Liver (tissue), 9 donors: ENCODE measurements around the gene CFAP65. TPM values are rescaled to one million over a fixed set of nuclear protein-coding genes. Genes with fewer than 3 reads are reported as not detected.

ENCODE experiments used
- DNase-seq: peaks from one replicate; pipeline ENCODE4 v3.0.0-alpha.2; 2017; ENCODE audit warnings: low spot score
- H3K27ac ChIP-seq, 2 donors: one replicate each; pipeline ENCODE4 v1.7.0; 2013; ENCODE audit warnings: inconsistent platforms in 2 of 2, low read length in 2 of 2, control low read depth in 1 of 2, low read depth in 1 of 2, mild to moderate bottlenecking in 1 of 2
- H3K27me3 ChIP-seq, 4 donors: one replicate each; pipeline versions ENCODE4 v1.6.1 to v1.7.0; 2013; ENCODE audit warnings: low read length in 3 of 4, inconsistent platforms in 1 of 4, mild to moderate bottlenecking in 1 of 4, moderate library complexity in 1 of 4; ENCODE audit not compliant: control insufficient read depth in 4 of 4, insufficient read depth in 4 of 4
- H3K36me3 ChIP-seq, 4 donors: one replicate each; pipeline versions ENCODE4 v1.6.1 to v1.7.0; 2013; ENCODE audit warnings: low read length in 3 of 4, mild to moderate bottlenecking in 3 of 4, low read depth in 1 of 4, moderate library complexity in 1 of 4; ENCODE audit not compliant: control insufficient read depth in 4 of 4, insufficient read depth in 3 of 4
- H3K4me1 ChIP-seq, 4 donors: one replicate each; pipeline versions ENCODE4 v1.6.1 to v1.7.0; 2013; ENCODE audit warnings: low read length in 3 of 4, mild to moderate bottlenecking in 3 of 4, moderate library complexity in 1 of 4; ENCODE audit not compliant: control insufficient read depth in 4 of 4, insufficient read depth in 4 of 4
- H3K4me3 ChIP-seq, 3 donors: one replicate each; pipeline versions ENCODE4 v1.6.1 to v1.7.0; 2013; ENCODE audit warnings: low read length in 3 of 3, control low read depth in 1 of 3, low read depth in 1 of 3, mild to moderate bottlenecking in 1 of 3
- H3K9ac ChIP-seq, 2 donors: one replicate each; pipeline ENCODE4 v1.7.0; 2013; ENCODE audit warnings: low read length in 2 of 2, mild to moderate bottlenecking in 2 of 2, moderate library complexity in 2 of 2, control low read depth in 1 of 2, low read depth in 1 of 2
- H3K9me3 ChIP-seq, 4 donors: one replicate each; pipeline versions ENCODE4 v1.6.1 to v1.7.0; 2013; ENCODE audit warnings: low read length in 3 of 4; ENCODE audit not compliant: control insufficient read depth in 4 of 4
- EGR1 ChIP-seq, 2 donors: IDR thresholded peaks; 2 replicates each; pipeline ENCODE4 v1.6.1; 2016 to 2018; ENCODE audit warnings: antibody characterized with exemption in 2 of 2, low read depth in 2 of 2
- FOXA1 ChIP-seq: IDR thresholded peaks from 2 replicates; pipeline ENCODE4 v1.6.1; 2016; ENCODE audit warnings: antibody characterized with exemption
- FOXA2 ChIP-seq: IDR thresholded peaks from 2 replicates; pipeline ENCODE4 v1.6.1; 2016; ENCODE audit warnings: antibody characterized with exemption
- GABPA ChIP-seq, 2 donors: IDR thresholded peaks in 1 of 2; conservative IDR thresholded peaks in 1 of 2; 2 replicates each; pipeline ENCODE4 v1.6.1; 2016; ENCODE audit warnings: antibody characterized with exemption in 2 of 2, mild to moderate bottlenecking in 1 of 2, moderate library complexity in 1 of 2
- HNF4A ChIP-seq, 2 donors: conservative IDR thresholded peaks; 2 replicates each; pipeline ENCODE4 v1.6.1; 2016; ENCODE audit warnings: antibody characterized with exemption in 2 of 2, mild to moderate bottlenecking in 2 of 2
- HNF4G ChIP-seq: IDR thresholded peaks from 2 replicates; pipeline ENCODE4 v1.6.1; 2016; ENCODE audit warnings: antibody characterized with exemption
- JUND ChIP-seq, 2 donors: IDR thresholded peaks; 2 replicates each; pipeline ENCODE4 v1.6.1; 2016; ENCODE audit warnings: antibody characterized with exemption in 2 of 2
- NR2F2 ChIP-seq: IDR thresholded peaks from 2 replicates; pipeline ENCODE4 v1.6.1; 2016; ENCODE audit warnings: antibody characterized with exemption
- RAD21 ChIP-seq, 2 donors: IDR thresholded peaks; 2 replicates each; pipeline ENCODE4 v1.6.1; 2016; ENCODE audit warnings: antibody characterized with exemption in 2 of 2, mild to moderate bottlenecking in 2 of 2
- SP1 ChIP-seq: IDR thresholded peaks from 2 replicates; pipeline ENCODE4 v1.6.1; 2018; ENCODE audit warnings: antibody characterized with exemption, mild to moderate bottlenecking
- TAF1 ChIP-seq: conservative IDR thresholded peaks from 2 replicates; pipeline ENCODE4 v1.6.1; 2016; ENCODE audit warnings: antibody characterized with exemption, mild to moderate bottlenecking
- YY1 ChIP-seq: IDR thresholded peaks from 2 replicates; pipeline ENCODE4 v1.6.1; 2016; ENCODE audit warnings: antibody characterized with exemption, mild to moderate bottlenecking
- WGBS: extraction: QIAGEN DNeasy Blood & Tissue Kit; methylation state at CpG from one replicate; pipeline ENCODE4 v1.1.7; 2013; 5-methylcytosine and 5-hydroxymethylcytosine counted together
- polyA plus RNA-seq, 2 donors: library from polyadenylated mRNA; stranded (reverse) in 1 of 2; unstranded in 1 of 2; fragments of 200-250 nt in 1 of 2; fragments of >200 nt in 1 of 2; fragmentation: Nextera tagmentation in 1 of 2; extraction: Ambion mirVana in 1 of 2; gene quantifications; one replicate each; pipeline versions ENCODE4 v1.2.1 to v1.2.3, GENCODE V29; 2013 to 2015
- total RNA-seq, 2 donors: library from RNA; depleted of rRNA; stranded (reverse); fragments of >200 nt; gene quantifications; one replicate each; pipeline ENCODE4 v1.2.3, GENCODE V29; 2014
- TF ChIP-seq, protein P1 (sequence below): IDR thresholded peaks from 2 replicates; pipeline ENCODE4 v1.6.1; 2016; ENCODE audit warnings: antibody characterized with exemption
- TF ChIP-seq, protein P2 (sequence below): IDR thresholded peaks from 2 replicates; pipeline ENCODE4 v1.6.1; 2016; ENCODE audit warnings: antibody characterized with exemption
- TF ChIP-seq, protein P3 (sequence below): IDR thresholded peaks from 2 replicates; pipeline ENCODE4 v1.6.1; 2016; ENCODE audit warnings: antibody characterized with exemption, mild to moderate bottlenecking
- TF ChIP-seq, protein P4 (sequence below): IDR thresholded peaks from 2 replicates; pipeline ENCODE4 v1.6.1; 2016; ENCODE audit warnings: antibody characterized with exemption
- TF ChIP-seq, protein P5 (sequence below): fragments of 150-350 bp; IDR thresholded peaks from 2 replicates; pipeline ENCODE4 v1.5.1; 2017; ENCODE audit warnings: improper control_type of control experiment, low read depth, low read length; ENCODE audit not compliant: missing input control
- donor health status: healthy.
- donor health status: healthy.
- donor health status: healthy.
- donor health status: healthy.
- donor health status: healthy.

The CFAP65 gene
- total and polyA plus RNA-seq, 4 donors: not detected

DNA sequence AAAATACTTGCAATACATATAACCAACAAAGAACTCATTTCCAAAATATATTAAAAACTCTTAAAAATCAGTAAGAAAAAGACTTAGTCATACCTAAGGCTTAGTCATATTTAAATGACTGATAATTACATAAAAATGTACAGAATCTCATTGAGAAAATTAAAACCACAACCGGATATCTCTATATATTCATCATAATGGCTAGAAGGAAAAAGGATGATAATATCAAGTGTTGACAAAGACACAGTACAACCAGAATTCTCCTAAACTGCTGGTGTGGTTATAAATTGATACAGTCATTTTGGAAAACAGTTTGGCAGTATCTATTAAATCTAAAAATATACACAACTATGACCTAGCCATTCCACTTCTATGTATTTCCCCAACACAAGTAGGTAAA is 46.5 kb upstream of the CFAP65 start:
- H3K9me3 ChIP-seq: no peaks in the 10 kb centered on the region
- H3K9ac ChIP-seq: no peak overlapping the region
- H3K27ac ChIP-seq: no peak overlapping the region
- no peak overlapping the region for H3K4me3 ChIP-seq
- no peaks in the 10 kb centered on the region for H3K36me3 ChIP-seq
- no peak for DNase-seq
- H3K4me1 ChIP-seq: peaks cover 0 to 4% (median 1%) of the 10 kb centered on the region in 4 donors
- H3K27me3 ChIP-seq: no peaks in the 10 kb centered on the region
- WGBS: 100% methylated on average over 1 of the region's 1 CpG
- TF ChIP-seq FOXA2 (no peak), EGR1 (IDR thresholded peaks at IDR 0.05; ENCODE audit: low read depth in 2 of 2) (no peak), SP1 (no peak), HNF4G (no peak), NR2F2 (no peak), YY1 (no peak), GABPA (IDR thresholded peaks at IDR 0.05 in 1 of 2, conservative IDR thresholded peaks at IDR 0.05 in 1 of 2) (no peak), HNF4A (conservative IDR thresholded peaks at IDR 0.05) (no peak), TAF1 (no peak), FOXA1 (no peak), JUND (IDR thresholded peaks at IDR 0.05) (no peak), RAD21 (IDR thresholded peaks at IDR 0.05) (no peak)
- TF ChIP-seq, protein P1, sequence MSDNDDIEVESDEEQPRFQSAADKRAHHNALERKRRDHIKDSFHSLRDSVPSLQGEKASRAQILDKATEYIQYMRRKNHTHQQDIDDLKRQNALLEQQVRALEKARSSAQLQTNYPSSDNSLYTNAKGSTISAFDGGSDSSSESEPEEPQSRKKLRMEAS: no peak
- TF ChIP-seq, protein P2, sequence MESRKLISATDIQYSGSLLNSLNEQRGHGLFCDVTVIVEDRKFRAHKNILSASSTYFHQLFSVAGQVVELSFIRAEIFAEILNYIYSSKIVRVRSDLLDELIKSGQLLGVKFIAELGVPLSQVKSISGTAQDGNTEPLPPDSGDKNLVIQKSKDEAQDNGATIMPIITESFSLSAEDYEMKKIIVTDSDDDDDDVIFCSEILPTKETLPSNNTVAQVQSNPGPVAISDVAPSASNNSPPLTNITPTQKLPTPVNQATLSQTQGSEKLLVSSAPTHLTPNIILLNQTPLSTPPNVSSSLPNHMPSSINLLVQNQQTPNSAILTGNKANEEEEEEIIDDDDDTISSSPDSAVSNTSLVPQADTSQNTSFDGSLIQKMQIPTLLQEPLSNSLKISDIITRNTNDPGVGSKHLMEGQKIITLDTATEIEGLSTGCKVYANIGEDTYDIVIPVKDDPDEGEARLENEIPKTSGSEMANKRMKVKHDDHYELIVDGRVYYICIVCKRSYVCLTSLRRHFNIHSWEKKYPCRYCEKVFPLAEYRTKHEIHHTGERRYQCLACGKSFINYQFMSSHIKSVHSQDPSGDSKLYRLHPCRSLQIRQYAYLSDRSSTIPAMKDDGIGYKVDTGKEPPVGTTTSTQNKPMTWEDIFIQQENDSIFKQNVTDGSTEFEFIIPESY: no peak
- TF ChIP-seq, protein P3, sequence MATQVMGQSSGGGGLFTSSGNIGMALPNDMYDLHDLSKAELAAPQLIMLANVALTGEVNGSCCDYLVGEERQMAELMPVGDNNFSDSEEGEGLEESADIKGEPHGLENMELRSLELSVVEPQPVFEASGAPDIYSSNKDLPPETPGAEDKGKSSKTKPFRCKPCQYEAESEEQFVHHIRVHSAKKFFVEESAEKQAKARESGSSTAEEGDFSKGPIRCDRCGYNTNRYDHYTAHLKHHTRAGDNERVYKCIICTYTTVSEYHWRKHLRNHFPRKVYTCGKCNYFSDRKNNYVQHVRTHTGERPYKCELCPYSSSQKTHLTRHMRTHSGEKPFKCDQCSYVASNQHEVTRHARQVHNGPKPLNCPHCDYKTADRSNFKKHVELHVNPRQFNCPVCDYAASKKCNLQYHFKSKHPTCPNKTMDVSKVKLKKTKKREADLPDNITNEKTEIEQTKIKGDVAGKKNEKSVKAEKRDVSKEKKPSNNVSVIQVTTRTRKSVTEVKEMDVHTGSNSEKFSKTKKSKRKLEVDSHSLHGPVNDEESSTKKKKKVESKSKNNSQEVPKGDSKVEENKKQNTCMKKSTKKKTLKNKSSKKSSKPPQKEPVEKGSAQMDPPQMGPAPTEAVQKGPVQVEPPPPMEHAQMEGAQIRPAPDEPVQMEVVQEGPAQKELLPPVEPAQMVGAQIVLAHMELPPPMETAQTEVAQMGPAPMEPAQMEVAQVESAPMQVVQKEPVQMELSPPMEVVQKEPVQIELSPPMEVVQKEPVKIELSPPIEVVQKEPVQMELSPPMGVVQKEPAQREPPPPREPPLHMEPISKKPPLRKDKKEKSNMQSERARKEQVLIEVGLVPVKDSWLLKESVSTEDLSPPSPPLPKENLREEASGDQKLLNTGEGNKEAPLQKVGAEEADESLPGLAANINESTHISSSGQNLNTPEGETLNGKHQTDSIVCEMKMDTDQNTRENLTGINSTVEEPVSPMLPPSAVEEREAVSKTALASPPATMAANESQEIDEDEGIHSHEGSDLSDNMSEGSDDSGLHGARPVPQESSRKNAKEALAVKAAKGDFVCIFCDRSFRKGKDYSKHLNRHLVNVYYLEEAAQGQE: no peak
- TF ChIP-seq, protein P4, sequence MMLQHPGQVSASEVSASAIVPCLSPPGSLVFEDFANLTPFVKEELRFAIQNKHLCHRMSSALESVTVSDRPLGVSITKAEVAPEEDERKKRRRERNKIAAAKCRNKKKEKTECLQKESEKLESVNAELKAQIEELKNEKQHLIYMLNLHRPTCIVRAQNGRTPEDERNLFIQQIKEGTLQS: no peak
- TF ChIP-seq, protein P5, sequence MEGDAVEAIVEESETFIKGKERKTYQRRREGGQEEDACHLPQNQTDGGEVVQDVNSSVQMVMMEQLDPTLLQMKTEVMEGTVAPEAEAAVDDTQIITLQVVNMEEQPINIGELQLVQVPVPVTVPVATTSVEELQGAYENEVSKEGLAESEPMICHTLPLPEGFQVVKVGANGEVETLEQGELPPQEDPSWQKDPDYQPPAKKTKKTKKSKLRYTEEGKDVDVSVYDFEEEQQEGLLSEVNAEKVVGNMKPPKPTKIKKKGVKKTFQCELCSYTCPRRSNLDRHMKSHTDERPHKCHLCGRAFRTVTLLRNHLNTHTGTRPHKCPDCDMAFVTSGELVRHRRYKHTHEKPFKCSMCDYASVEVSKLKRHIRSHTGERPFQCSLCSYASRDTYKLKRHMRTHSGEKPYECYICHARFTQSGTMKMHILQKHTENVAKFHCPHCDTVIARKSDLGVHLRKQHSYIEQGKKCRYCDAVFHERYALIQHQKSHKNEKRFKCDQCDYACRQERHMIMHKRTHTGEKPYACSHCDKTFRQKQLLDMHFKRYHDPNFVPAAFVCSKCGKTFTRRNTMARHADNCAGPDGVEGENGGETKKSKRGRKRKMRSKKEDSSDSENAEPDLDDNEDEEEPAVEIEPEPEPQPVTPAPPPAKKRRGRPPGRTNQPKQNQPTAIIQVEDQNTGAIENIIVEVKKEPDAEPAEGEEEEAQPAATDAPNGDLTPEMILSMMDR: no peak

DNA sequence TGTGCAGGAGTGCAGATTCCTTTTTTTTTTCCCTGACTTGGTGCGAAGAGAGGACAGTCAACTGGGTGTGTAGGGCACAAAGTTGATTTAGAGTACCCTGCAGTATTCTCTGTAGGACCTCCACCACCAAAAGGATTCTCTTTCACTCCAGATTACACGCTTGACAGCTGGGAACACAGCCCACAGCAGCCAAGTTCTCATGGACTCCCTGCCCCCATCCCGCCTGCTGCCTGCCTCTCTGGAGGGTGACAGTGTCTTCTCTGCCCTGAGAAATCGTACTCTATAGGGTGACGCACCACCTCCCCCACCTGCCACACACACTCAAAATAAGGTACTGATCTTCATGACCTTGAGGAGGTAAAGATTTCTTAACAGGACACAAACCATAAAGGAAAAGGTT is 46.0 kb upstream of the CFAP65 start:
- H3K4me1 ChIP-seq: peaks cover 0 to 6% (median 3%) of the 10 kb centered on the region in 4 donors
- TF ChIP-seq SP1: no peak
- no peak for TF ChIP-seq RAD21 (IDR thresholded peaks at IDR 0.05)
- no peak for TF ChIP-seq TAF1
- TF ChIP-seq, protein P1: no peak
- TF ChIP-seq, protein P4: no peak
- TF ChIP-seq HNF4G: no peak
- no peak for TF ChIP-seq JUND (IDR thresholded peaks at IDR 0.05)
- no peak for TF ChIP-seq GABPA (IDR thresholded peaks at IDR 0.05 in 1 of 2, conservative IDR thresholded peaks at IDR 0.05 in 1 of 2)
- TF ChIP-seq NR2F2: no peak
- no peak overlapping the region for H3K4me3 ChIP-seq
- no peak overlapping the region for H3K27ac ChIP-seq
- no peak for DNase-seq
- no peaks in the 10 kb centered on the region for H3K9me3 ChIP-seq
- 95% methylated on average over 5 of the region's 5 CpGs for WGBS
- H3K36me3 ChIP-seq: no peaks in the 10 kb centered on the region
- no peak overlapping the region for H3K9ac ChIP-seq
- no peaks in the 10 kb centered on the region for H3K27me3 ChIP-seq
